HUES64 (cell line): Measurements from ENCODE around the gene SERPINE1.
"Not testable (repeated sequence)": the region's sequence is repeated elsewhere in the genome, so short reads cannot be mapped to it uniquely, and the experiment has no call there.

Experiments used
- H3K27ac ChIP-seq: 2 replicates; pipeline ENCODE4 v1.7.0; 2013; ENCODE audit warnings: low read depth, low read length, inconsistent platforms
- H3K27me3 ChIP-seq: 2 replicates; pipeline ENCODE4 v1.6.1; 2013; ENCODE audit warnings: mild to moderate bottlenecking, low read length; ENCODE audit not compliant: insufficient read depth
- H3K36me3 ChIP-seq: 2 replicates; pipeline ENCODE4 v1.6.1; 2013; ENCODE audit warnings: mild to moderate bottlenecking, low read length; ENCODE audit not compliant: insufficient read depth
- H3K4me1 ChIP-seq: 2 replicates; pipeline ENCODE4 v1.6.1; 2013; ENCODE audit warnings: mild to moderate bottlenecking, low read length, moderate library complexity; ENCODE audit not compliant: insufficient read depth
- H3K4me3 ChIP-seq: 2 replicates; pipeline ENCODE4 v1.5.1; 2013; ENCODE audit warnings: mild to moderate bottlenecking, low read length, moderate library complexity
- H3K9ac ChIP-seq: 2 replicates; pipeline ENCODE4 v1.6.1; 2013; ENCODE audit warnings: mild to moderate bottlenecking, low read depth, low read length
- H3K9me3 ChIP-seq: 2 replicates; pipeline ENCODE4 v1.6.1; 2013; ENCODE audit warnings: low read depth, low read length; ENCODE audit not compliant: insufficient read depth
- WGBS: fragments of 150-250, 120-280 bp; methylation state at CpG from one replicate; pipeline ENCODE4 v1.1.7; 2013; ENCODE audit warnings: missing lambda C conversion rate; 5-methylcytosine and 5-hydroxymethylcytosine counted together

Gene SERPINE1

GRCh38 chr7:101103701-101104100 lies 23.2 kb upstream of the SERPINE1 start:
- not testable (repeated sequence) for H3K9me3 ChIP-seq, H3K27ac ChIP-seq, H3K4me3 ChIP-seq, H3K27me3 ChIP-seq, H3K9ac ChIP-seq, H3K36me3 ChIP-seq
- peaks cover 12% of the 10 kb centered on the region; the same call in 1 of the 2 replicates for H3K4me1 ChIP-seq
- WGBS: 93% methylated on average over 10 of the region's 10 CpGs

GRCh38 chr7:101104193-101104713 lies 22.7 kb upstream of the SERPINE1 start:
- WGBS: 82% methylated on average over 15 of the region's 15 CpGs
- Histone ChIP-seq H3K27me3 (no peaks in the 10 kb centered on the region), H3K27ac (no peak overlapping the region), H3K36me3 (no peaks in the 10 kb centered on the region), H3K4me3 (no peak overlapping the region), H3K9ac (no peak overlapping the region), H3K9me3 (no peaks in the 10 kb centered on the region), H3K4me1 (peaks cover 11% of the 10 kb centered on the region; the same call in 1 of the 2 replicates)

DNA sequence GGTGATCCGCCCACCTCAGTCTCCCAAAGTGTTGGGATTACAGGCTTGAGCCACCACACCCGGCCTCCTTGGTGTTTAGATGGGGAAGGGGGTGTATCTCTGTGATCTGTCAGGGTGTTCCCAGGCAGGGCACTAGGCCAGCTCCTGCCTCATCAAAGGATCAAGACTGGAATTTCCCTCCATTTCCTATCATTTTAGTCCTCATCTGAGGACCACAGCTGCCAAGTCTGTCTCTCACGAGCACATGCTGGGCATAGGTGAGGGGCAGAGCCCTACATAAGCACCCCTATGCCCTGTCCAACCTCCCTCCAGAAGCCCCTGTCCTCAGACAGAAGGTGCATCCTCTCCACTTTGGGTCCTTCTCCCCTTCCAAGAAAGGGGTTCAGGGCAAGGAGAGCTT lies 22.1 kb upstream of the SERPINE1 start:
- 90% methylated on average over 3 of the region's 3 CpGs for WGBS
- Histone ChIP-seq H3K27me3 (no peaks in the 10 kb centered on the region), H3K4me3 (no peak overlapping the region), H3K4me1 (peaks cover 7% of the 10 kb centered on the region; the same call in 1 of the 2 replicates), H3K27ac (no peak overlapping the region), H3K9me3 (no peaks in the 10 kb centered on the region), H3K9ac (no peak overlapping the region), H3K36me3 (no peaks in the 10 kb centered on the region)

GRCh38 chr7:101105248-101105647 lies 21.7 kb upstream of the SERPINE1 start:
- not testable (repeated sequence) for H3K4me1 ChIP-seq, H3K36me3 ChIP-seq, H3K4me3 ChIP-seq, H3K9ac ChIP-seq, H3K27ac ChIP-seq, H3K9me3 ChIP-seq, H3K27me3 ChIP-seq
- WGBS: 95% methylated on average over 5 of the region's 5 CpGs

GRCh38 chr7:101106386-101106785 lies 20.5 kb upstream of the SERPINE1 start:
- Histone ChIP-seq H3K9ac (no peak overlapping the region), H3K27me3 (no peaks in the 10 kb centered on the region; the same call in 1 of the 2 replicates), H3K4me1 (no peaks in the 10 kb centered on the region), H3K27ac (no peak overlapping the region), H3K36me3 (no peaks in the 10 kb centered on the region), H3K4me3 (no peak overlapping the region), H3K9me3 (no peaks in the 10 kb centered on the region)
- 93% methylated on average over 7 of the region's 7 CpGs for WGBS

- Histone ChIP-seq H3K4me1 (no peaks in the 10 kb centered on the region), H3K4me3 (no peak overlapping the region), H3K27me3 (no peaks in the 10 kb centered on the region; the same call in 1 of the 2 replicates), H3K9ac (no peak overlapping the region), H3K27ac (no peak overlapping the region), H3K36me3 (no peaks in the 10 kb centered on the region), H3K9me3 (no peaks in the 10 kb centered on the region)
- 84% methylated on average over 16 of the region's 16 CpGs for WGBS
Observed at GRCh38 chr7:101108330-101108857, 18.5 kb upstream of the SERPINE1 start.

DNA sequence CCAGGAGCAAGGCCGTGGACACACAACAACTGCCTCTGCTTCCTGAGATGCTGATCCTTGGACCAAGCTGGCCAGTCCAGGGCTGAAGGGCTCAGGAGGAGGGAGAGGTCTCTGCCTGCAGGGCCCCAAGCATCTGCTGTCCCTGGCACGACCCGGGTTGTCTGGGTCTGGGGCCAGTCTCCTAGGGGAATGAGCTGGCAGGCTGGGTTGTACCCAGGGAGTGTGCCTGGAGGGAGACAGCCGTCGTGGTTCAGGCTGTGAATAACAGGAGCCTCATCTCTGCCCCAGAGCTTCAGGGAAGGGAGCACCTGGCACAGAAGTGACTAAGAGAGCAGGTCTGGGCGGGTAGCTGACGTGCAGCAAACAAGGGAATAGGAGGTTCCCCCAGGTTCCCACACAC lies 17.9 kb upstream of the SERPINE1 start:
- WGBS: 91% methylated on average over 7 of the region's 7 CpGs
- Histone ChIP-seq H3K27me3 (no peaks in the 10 kb centered on the region; the same call in 1 of the 2 replicates), H3K4me1 (no peaks in the 10 kb centered on the region), H3K9ac (no peak overlapping the region), H3K36me3 (no peaks in the 10 kb centered on the region), H3K4me3 (no peak overlapping the region), H3K9me3 (no peaks in the 10 kb centered on the region), H3K27ac (no peak overlapping the region)

DNA sequence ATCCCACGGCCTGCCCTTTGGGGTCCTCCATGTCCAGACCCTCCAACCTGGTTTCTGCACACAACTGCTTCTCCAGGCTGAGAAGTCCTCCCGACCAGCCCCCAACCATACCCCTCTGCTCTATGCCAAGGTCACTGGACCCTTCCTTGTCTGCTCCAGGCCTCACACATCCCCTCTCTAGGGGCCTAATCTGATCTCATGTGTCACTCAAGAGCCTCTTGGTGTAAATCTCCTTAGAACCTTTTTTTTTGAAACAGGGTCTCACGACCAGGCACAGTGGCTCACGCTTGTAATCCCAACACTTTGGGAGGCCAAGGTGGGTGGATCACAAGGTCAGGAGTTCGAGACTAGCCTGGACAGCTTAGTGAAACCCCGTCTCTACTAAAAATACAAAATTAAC lies 17.5 kb upstream of the SERPINE1 start:
- H3K36me3 ChIP-seq: no peaks in the 10 kb centered on the region
- no peaks in the 10 kb centered on the region for H3K9me3 ChIP-seq
- 94% methylated on average over 6 of the region's 6 CpGs for WGBS
- no peak overlapping the region for H3K9ac ChIP-seq
- no peaks in the 10 kb centered on the region for H3K4me1 ChIP-seq
- H3K27me3 ChIP-seq: no peaks in the 10 kb centered on the region; the same call in 1 of the 2 replicates
- no peak overlapping the region for H3K4me3 ChIP-seq
- H3K27ac ChIP-seq: no peak overlapping the region

- no peaks in the 10 kb centered on the region; the same call in 1 of the 2 replicates for H3K27me3 ChIP-seq
Observed at GRCh38 chr7:101111261-101111660, 15.6 kb upstream of the SERPINE1 start.

GRCh38 chr7:101112233-101112632 lies 14.7 kb upstream of the SERPINE1 start:
- Histone ChIP-seq H3K27me3 (no peaks in the 10 kb centered on the region; the same call in 1 of the 2 replicates), H3K36me3 (no peaks in the 10 kb centered on the region), H3K27ac (no peak overlapping the region), H3K4me1 (no peaks in the 10 kb centered on the region), H3K9me3 (no peaks in the 10 kb centered on the region), H3K9ac (no peak overlapping the region), H3K4me3 (no peak overlapping the region)
- WGBS: 89% methylated on average over 10 of the region's 11 CpGs

More at GRCh38 chr7:101111261-101111660, 15.6 kb upstream of the SERPINE1 start:
- no peak overlapping the region for H3K27ac ChIP-seq
- no peaks in the 10 kb centered on the region for H3K36me3 ChIP-seq
- no peak overlapping the region for H3K9ac ChIP-seq
- no peaks in the 10 kb centered on the region for H3K4me1 ChIP-seq
- no peak overlapping the region for H3K4me3 ChIP-seq
- H3K9me3 ChIP-seq: no peaks in the 10 kb centered on the region
- 85% methylated on average over 5 of the region's 5 CpGs for WGBS

- 94% methylated on average over 7 of the region's 7 CpGs for WGBS
- H3K27ac ChIP-seq, H3K4me3 ChIP-seq, H3K36me3 ChIP-seq, H3K9ac ChIP-seq, H3K4me1 ChIP-seq, H3K9me3 ChIP-seq, H3K27me3 ChIP-seq: not testable (repeated sequence)
Observed at GRCh38 chr7:101113140-101113539, 13.8 kb upstream of the SERPINE1 start.

DNA sequence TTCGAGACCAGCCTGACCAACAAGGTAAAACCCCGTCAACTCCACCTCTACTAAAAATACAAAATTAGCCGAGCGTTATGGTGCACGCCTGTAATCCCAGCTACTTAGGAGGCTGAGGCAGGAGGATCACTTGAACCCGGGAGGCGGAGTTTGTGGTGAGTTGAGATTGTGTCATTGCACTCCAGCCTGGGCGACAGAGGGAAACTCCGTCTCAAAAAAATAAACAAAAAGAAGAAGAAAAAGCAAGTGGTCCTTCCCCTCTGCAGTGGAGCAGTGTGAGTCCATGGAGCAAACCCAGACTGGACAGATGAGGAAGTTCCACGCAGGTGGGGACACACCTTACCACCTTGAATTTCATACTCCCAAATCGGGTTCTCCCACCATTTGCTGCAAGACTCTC lies 13.1 kb upstream of the SERPINE1 start:
- Histone ChIP-seq H3K9ac (no peak overlapping the region), H3K27ac (no peak overlapping the region), H3K36me3 (no peaks in the 10 kb centered on the region), H3K9me3 (no peaks in the 10 kb centered on the region), H3K27me3 (no peaks in the 10 kb centered on the region; the same call in 1 of the 2 replicates), H3K4me1 (no peaks in the 10 kb centered on the region), H3K4me3 (no peak overlapping the region)
- 92% methylated on average over 11 of the region's 11 CpGs for WGBS
